Mucosa of descending colon (tissue), 3 donors: ENCODE results near the gene RAPGEF3. TPM values are rescaled to one million over a fixed set of nuclear protein-coding genes. Genes with fewer than 3 reads are reported as not detected.

ENCODE experiments used
- ATAC-seq: fragments of 200-7000 bp; cut with Tn5 transposase; one replicate; pipeline ENCODE4 v1.9.1; 2020; ENCODE audit warnings: mild to moderate bottlenecking, moderate library complexity
- DNase-seq, 3 donors: peaks; one replicate each; pipeline ENCODE4 v3.0.0-alpha.2; 2020
- H3K36me3 ChIP-seq: fragments of 200-600 bp; one replicate; pipeline ENCODE4 v1.8.0; 2021; ENCODE audit warnings: low read depth, mild to moderate bottlenecking
- H3K4me1 ChIP-seq: fragments of 200-600 bp; one replicate; pipeline ENCODE4 v1.8.0; 2021; ENCODE audit warnings: low read depth, mild to moderate bottlenecking
- H3K4me3 ChIP-seq: fragments of 200-600 bp; one replicate; pipeline ENCODE4 v1.8.0; 2021; ENCODE audit warnings: mild to moderate bottlenecking
- H3K9me3 ChIP-seq: fragments of 200-600 bp; one replicate; pipeline ENCODE4 v1.8.0; 2021; ENCODE audit warnings: mild to moderate bottlenecking
- intact Hi-C, 2 donors: fragments of 100-400 bp; cut with DNase I in 1 of 2; cut with micrococcal nuclease in 1 of 2; formaldehyde crosslinking; loops; one replicate each; pipeline versions ENCODE4 v1.11.0 to v1.11.1; 2022; cut with DNase I, micrococcal nuclease
- total RNA-seq, 3 donors: library from RNA; stranded (reverse); fragmentation: NEBNext Ultra II Directional in 2 of 3; extraction: Animal tissue kit (Norgen Biotek cat#: 25700) in 2 of 3; gene quantifications; one replicate each; pipeline versions ENCODE4 v1.2.1 to v1.2.4, GENCODE V29; 2021 to 2023
- TF ChIP-seq, protein P1 (sequence below): fragments of 200-600 bp; IDR thresholded peaks from one replicate; pipeline ENCODE4 v1.8.0; 2022; ENCODE audit warnings: antibody characterized with exemption, mild to moderate bottlenecking
- donor health status: DM: no; HTN: no; CAD: no; lungs with moderate emphysema.
- donor health status: DM: no; HTN: no; CAD: no.
- donor health status: DM: no; HTN: yes; CAD: no.

Gene RAPGEF3
- total RNA-seq, 3 donors from 2014 or later: 9.5 to 15.6 (median 11.4) TPM

DNA sequence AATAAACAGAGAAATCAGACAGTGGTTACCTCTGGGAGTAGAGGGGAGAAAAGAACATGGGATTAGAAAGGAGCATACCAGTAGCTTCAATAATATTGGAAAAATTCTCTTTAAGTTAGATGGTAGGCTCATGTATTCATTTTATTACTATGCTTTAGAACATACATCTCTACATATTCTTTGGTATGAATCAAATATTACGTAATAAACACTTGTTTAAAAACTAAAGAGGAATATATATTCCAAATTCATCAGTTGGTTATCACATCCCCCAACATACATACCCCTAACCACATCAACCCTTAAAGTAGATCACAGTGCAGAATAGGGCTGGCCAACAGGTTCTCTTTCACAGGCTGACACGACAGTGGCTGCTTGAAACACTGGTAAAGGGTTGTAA is 58.4 kb downstream of the RAPGEF3 start:
- H3K36me3 ChIP-seq: no peaks in the 10 kb centered on the region
- no peak for DNase-seq
- no peak overlapping the region for H3K4me3 ChIP-seq
- intact Hi-C loops: no loop called here
- H3K9me3 ChIP-seq: no peaks in the 10 kb centered on the region
- H3K4me1 ChIP-seq: no peaks in the 10 kb centered on the region
- TF ChIP-seq, protein P1, sequence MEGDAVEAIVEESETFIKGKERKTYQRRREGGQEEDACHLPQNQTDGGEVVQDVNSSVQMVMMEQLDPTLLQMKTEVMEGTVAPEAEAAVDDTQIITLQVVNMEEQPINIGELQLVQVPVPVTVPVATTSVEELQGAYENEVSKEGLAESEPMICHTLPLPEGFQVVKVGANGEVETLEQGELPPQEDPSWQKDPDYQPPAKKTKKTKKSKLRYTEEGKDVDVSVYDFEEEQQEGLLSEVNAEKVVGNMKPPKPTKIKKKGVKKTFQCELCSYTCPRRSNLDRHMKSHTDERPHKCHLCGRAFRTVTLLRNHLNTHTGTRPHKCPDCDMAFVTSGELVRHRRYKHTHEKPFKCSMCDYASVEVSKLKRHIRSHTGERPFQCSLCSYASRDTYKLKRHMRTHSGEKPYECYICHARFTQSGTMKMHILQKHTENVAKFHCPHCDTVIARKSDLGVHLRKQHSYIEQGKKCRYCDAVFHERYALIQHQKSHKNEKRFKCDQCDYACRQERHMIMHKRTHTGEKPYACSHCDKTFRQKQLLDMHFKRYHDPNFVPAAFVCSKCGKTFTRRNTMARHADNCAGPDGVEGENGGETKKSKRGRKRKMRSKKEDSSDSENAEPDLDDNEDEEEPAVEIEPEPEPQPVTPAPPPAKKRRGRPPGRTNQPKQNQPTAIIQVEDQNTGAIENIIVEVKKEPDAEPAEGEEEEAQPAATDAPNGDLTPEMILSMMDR: no peak
- no peak for ATAC-seq

DNA sequence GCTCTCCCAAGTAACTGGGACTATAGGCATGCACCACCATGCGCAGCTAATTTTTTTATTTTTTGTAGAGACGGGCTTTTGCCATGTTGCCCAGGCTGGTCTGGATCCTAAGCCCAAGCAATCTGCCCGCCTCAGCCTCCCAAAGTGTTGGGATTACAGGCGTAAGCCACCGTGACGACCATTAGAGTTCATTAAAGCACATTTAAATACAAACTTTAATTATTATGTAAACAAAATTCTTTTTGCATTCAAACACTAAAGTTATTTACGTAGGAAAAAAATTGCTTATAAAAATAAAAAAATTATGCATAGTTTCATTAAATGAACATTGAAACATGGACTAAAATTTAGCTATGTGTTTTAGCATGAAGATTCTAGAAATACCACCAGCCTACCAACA is 60.0 kb downstream of the RAPGEF3 start:
- DNase-seq: no peak
- Histone ChIP-seq H3K36me3 (no peaks in the 10 kb centered on the region), H3K4me3 (no peak overlapping the region), H3K4me1 (no peaks in the 10 kb centered on the region), H3K9me3 (no peaks in the 10 kb centered on the region)
- intact Hi-C loops: no loop called here
- TF ChIP-seq, protein P1: no peak
- ATAC-seq: no peak

DNA sequence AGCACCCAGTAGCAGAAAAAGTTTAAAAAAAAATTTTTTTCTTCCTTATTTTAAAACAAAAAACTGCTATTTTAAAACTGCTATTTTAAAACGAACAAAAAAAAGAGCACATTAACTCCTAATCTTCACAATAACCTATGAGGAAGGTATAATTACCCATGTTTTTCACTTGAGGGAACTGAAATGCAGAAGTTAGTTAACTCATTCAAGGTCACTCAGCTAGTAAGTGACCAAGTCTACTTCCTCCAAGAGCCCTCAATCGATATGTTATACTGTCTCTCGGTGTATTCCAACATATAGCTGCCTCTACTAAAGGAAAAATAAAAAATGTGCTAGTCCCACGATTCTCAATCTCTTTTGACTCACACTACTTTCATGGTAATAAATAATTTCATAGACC is 60.6 kb downstream of the RAPGEF3 start:
- H3K4me3 ChIP-seq: no peak overlapping the region
- no peaks in the 10 kb centered on the region for H3K4me1 ChIP-seq
- H3K36me3 ChIP-seq: no peaks in the 10 kb centered on the region
- DNase-seq (no peak), ATAC-seq (no peak)
- intact Hi-C loops: no loop called here
- no peaks in the 10 kb centered on the region for H3K9me3 ChIP-seq
- TF ChIP-seq, protein P1: no peak

DNA sequence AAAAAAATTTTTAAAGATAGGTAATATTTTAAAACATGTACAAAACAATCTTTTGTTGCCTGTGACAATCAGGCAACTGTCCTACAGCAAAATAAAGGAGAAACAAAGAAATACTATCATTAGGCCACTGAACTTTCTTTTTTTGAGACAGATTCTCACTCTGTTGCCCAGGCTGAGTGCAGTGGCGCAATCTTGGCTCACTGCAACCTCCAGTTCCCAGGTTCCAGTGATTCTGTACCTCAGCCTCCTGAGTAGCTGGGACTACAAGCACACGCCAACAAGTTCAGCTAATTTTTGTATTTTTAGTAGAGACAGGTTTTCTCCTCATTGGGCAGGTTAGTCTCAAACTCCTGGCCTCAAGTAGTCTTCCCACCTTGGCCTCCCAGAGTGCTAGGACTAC is 69.5 kb downstream of the RAPGEF3 start:
- Histone ChIP-seq H3K36me3 (no peaks in the 10 kb centered on the region), H3K4me1 (no peaks in the 10 kb centered on the region), H3K4me3 (no peak overlapping the region), H3K9me3 (no peaks in the 10 kb centered on the region)
- TF ChIP-seq, protein P1: no peak
- no peak for ATAC-seq
- intact Hi-C loops: loop anchor here in 1 of 2 donors (10.0 kb wide), 1 partner anchor 664 kb away; no protein-coding TSS in a partner anchor
- no peak for DNase-seq

DNA sequence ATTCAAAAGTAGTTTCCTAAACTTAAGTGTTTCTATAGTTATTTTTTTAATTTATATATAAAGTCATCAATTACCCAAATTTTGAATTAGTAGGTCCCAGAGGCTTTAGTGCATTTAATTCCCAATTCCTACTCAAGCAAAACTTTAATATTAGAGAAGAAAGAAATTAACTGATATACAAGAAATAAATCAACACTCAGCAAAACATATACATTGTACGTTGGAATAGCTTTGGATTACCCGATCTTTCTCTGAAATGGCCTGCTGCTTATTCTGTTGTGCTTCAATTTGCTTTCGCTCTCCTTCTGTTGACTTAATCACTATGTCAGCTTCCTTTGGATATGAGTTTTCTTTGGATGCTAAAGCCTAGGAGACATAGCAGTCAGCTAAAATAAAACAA is 71.0 kb downstream of the RAPGEF3 start:
- Histone ChIP-seq H3K4me1 (no peaks in the 10 kb centered on the region), H3K9me3 (no peaks in the 10 kb centered on the region), H3K36me3 (no peaks in the 10 kb centered on the region), H3K4me3 (no peak overlapping the region)
- no peak for ATAC-seq
- TF ChIP-seq, protein P1: no peak
- intact Hi-C loops: loop anchor here in 1 of 2 donors (10.0 kb wide), 1 partner anchor 663 kb away; no protein-coding TSS in a partner anchor
- no peak for DNase-seq
